ENCODE results near the gene PRDM13.

DNA sequence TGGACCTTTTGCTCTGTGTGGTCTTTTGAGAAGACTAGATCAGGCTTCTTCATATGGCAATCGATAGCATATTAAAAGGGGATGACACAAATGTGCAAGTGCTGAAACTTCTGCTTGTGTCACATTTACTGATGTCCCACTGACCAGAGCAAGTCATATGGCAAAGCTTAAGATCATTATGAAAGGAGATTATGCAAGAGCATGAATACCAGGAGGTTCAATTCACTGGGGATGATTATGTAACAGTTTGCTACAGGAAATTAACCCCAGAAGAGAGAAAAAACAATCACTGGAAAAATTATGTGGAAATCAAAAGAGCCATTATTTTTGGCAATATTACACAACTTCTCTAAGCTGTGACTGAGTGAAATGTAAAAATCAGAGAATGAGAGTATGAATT is 13.7 kb upstream of the PRDM13 start:
- TF ChIP-seq, protein P1, sequence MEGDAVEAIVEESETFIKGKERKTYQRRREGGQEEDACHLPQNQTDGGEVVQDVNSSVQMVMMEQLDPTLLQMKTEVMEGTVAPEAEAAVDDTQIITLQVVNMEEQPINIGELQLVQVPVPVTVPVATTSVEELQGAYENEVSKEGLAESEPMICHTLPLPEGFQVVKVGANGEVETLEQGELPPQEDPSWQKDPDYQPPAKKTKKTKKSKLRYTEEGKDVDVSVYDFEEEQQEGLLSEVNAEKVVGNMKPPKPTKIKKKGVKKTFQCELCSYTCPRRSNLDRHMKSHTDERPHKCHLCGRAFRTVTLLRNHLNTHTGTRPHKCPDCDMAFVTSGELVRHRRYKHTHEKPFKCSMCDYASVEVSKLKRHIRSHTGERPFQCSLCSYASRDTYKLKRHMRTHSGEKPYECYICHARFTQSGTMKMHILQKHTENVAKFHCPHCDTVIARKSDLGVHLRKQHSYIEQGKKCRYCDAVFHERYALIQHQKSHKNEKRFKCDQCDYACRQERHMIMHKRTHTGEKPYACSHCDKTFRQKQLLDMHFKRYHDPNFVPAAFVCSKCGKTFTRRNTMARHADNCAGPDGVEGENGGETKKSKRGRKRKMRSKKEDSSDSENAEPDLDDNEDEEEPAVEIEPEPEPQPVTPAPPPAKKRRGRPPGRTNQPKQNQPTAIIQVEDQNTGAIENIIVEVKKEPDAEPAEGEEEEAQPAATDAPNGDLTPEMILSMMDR (IDR thresholded peaks at IDR 0.05) = no peak
- TF ChIP-seq POLR2A (IDR thresholded peaks at IDR 0.05) (no peak), POLR2AphosphoS5 (IDR thresholded peaks at IDR 0.05; ENCODE audit: insufficient read depth in 1 of 2, low read depth in 1 of 2) (no peak)

All from vagina (tissue), 2 donors.